Ureter (tissue), 1 donor: ENCODE data around the gene ZBTB24. TPM values are rescaled to one million over a fixed set of nuclear protein-coding genes. Genes with fewer than 3 reads are reported as not detected.
"Not testable (repeated sequence)": the region's sequence is repeated elsewhere in the genome, so short reads cannot be mapped to it uniquely, and the experiment has no call there.

ENCODE experiments used
- DNase-seq: peaks from one replicate; pipeline ENCODE4 v3.0.0-alpha.2; 2020; ENCODE audit warnings: low spot score
- total RNA-seq: library from RNA; stranded (reverse); gene quantifications from one replicate; pipeline ENCODE4 v1.2.4, GENCODE V29; 2023
- donor health status: DM: yes; HTN: yes; CAD: no.

ZBTB24 gene
- 13.3 TPM for total RNA-seq

DNA sequence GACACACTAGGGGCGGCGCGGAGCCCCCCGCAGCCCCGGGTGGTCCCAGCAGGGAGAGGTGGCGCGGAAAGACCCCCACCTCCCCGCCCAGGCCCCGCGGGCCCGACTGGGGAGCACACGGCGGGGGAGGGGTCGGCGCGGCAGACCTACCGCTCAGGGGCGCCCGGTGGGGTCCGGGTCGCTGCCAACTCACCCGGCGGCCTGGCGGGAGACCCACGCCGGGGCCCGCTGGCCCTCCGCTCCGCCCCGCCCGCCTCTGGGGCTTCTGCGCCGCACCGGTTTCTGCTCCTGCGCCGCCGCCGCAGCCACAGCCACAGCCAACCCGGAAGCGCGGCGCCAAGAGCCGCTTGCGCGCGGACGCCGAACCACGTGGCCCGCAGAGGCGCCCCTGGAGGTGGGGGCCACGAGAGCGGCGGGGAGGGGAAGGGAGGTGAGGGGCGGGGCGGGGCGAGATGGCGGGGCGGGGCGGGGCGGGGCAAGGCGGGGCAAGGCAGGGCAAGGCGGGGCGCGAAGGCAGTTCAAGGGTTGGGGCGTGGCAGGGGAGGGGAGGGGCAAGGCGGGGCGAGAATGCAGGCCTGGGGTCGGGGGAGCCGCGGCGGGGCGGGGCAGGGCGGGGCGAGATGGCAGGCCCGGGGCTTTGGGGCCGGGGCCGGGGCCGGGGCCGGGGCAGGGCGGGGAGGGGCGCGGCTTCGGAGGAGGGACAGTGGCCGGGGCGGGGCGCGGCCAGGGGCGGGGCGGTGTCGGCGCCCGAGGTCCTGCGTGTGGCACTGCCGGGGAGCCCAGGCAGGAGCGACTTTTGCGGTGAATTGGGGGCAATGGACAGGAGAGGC, at the start of gene ZBTB24:
TSS of gene ZBTB24 (minus strand) at position 315 of the 830 bp plus-strand sequence. CDS start 1,193 bp downstream, outside the sequence.
- peak; percentile 90 for DNase-seq

GRCh38 chr6:109531446-109531845, 48.4 kb upstream of the ZBTB24 start:
- DNase-seq: no peak

DNA sequence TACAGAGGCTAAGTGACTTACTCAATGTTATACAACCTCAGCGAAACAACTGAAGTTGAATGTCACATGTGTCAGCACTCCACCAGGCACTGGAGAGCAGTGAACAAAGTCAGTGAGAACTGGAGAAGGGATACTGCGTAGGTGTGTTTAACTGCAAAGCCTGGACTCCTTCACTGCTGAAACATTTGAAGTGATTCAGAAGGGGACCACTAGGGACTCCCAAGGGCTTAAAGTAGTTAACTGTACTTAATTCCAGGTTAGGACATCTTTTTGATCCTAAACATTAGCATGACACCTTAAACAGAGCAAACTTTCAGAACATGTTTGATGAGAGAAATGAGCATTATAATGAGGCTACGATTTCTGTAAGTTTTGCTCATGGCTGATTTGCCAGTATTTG, 45.0 kb upstream of the ZBTB24 start:
- no peak for DNase-seq

GRCh38 chr6:109526905-109527628, 44.0 kb upstream of the ZBTB24 start:
- DNase-seq: peak; percentile 50

DNA sequence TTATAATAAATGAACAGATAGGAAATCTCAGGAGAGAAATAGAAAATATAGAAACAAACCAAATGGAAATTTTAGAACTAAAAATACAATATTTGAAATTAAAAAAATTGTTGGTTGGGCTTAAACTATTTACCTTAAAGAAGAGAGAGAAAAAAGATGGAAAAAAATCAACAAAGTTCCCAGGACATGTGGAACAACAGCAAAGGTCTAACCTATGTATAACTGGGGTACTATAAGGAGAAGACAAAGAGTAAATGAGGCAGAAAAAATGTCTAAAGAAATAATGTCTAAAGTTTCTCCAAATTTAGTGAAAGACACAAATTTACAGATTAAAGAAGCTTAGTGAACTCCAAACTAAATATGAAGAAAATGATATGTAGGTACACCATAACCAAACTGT, 41.1 kb upstream of the ZBTB24 start:
- no peak for DNase-seq

DNA sequence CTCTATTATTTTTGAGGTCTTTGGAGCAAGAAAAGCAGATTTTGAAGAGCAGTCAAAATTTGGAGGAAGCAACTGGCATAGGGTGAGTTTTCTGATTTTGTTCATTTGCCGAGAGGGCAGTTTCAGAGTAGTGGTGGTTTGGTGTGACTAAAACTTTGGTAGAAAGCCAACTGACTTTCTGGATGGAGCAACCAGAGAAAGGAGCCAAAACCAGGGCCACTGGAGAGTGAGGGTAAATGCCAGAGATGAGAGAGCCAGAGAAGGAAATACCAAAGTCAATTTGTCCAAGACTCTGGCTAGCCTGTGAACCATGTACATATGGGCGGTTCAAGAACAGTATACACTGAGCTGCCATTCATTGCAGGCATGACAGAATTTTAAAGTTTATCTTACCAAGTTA, 40.5 kb upstream of the ZBTB24 start:
- no peak for DNase-seq

DNA sequence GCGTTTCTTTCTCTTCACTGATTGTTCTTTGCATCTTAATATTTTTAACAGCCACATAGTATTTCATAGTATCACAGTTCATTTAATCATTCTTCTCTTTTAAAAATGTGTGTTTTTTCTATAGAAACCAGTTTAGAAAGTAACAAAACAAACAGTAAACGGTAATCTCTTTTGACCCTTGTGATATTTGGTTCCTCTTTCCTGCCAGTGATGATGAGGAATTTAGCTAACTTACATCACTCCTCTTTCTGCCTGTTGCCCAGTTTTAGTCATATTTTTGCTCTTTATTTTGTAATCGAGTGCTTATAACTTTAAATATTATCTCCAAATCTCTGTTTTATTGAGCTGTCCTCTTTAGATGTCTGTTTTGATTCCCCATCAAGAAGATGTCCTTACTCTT, 38.1 kb upstream of the ZBTB24 start:
- DNase-seq: no peak

GRCh38 chr6:109519647-109520046, 36.6 kb upstream of the ZBTB24 start:
- not testable (repeated sequence) for DNase-seq

GRCh38 chr6:109516929-109517328, 33.9 kb upstream of the ZBTB24 start:
- no peak for DNase-seq

DNA sequence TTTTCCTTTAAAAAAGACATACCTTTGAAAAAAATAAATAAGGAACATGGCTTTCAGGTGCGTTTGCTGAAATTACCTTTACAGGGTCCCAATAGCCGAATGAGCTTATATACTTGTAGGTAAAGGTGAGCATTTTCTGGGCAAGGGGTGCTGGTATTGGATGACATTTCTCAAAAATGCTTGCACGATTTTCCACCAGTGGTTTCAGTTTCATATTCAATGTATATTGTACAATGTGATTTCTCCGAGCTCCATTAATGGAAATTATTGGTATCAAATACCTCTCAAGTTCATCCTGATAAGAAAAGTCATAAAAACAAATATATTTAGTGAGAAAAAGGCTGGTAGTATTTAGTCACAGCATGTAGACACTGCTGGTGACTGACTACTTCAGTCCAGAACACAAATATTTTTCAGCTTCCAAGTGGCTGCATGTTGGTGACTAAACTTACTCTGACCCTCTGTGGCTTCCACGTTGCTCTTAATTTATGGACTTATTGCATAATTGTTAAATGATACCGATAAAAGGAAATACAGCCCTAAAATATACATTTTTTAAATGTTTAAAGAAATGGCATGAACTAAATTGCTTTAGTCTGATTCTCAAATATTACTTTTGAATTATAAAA, 32.9 kb upstream of the ZBTB24 start:
- no peak for DNase-seq

GRCh38 chr6:109514946-109515345, 31.9 kb upstream of the ZBTB24 start:
- no peak for DNase-seq

GRCh38 chr6:109513571-109514071, 30.6 kb upstream of the ZBTB24 start:
- DNase-seq: no peak

GRCh38 chr6:109512271-109512817, 29.3 kb upstream of the ZBTB24 start:
- DNase-seq: no peak

- no peak for DNase-seq
Observed at GRCh38 chr6:109511832-109512231, 28.8 kb upstream of the ZBTB24 start.

GRCh38 chr6:109510358-109510757, 27.3 kb upstream of the ZBTB24 start:
- no peak for DNase-seq

- DNase-seq: no peak
Observed at GRCh38 chr6:109508166-109508860, 25.3 kb upstream of the ZBTB24 start.

- DNase-seq: no peak
Observed at GRCh38 chr6:109507490-109508072, 24.6 kb upstream of the ZBTB24 start.

GRCh38 chr6:109506841-109507240, 23.8 kb upstream of the ZBTB24 start:
- no peak for DNase-seq

DNA sequence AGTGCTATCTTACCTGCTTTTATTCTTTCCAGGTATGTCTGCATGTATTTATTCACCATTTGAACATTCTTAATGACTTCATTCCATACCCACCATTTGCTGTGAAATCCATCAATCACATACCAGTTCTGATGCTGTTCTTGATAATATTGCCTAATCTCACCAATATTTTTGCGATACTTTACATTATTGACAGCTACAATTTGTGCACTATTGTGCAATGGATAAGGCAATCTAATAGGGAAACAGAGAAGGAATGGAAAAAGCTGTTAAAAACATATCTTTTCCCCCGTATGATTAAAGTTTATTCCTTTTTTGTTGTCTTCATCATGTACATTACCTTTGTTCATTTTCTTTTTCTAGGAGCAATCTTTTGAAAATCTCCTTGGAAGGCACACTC, 23.3 kb upstream of the ZBTB24 start:
- no peak for DNase-seq

- no peak for DNase-seq
Observed at GRCh38 chr6:109503327-109504224, 20.6 kb upstream of the ZBTB24 start.
